WTC11 (cell line): ENCODE measurements around the gene GPRIN2.

ENCODE experiments used
- CREB1 ChIP-seq: sonication (generic); formaldehyde crosslinking; IDR thresholded peaks from 2 replicates; pipeline ENCODE4 v1.8.0; 2023; ENCODE audit warnings: mild to moderate bottlenecking, missing genetic modification reagents
- CREM ChIP-seq: sonication (generic); formaldehyde crosslinking; IDR thresholded peaks from 2 replicates; pipeline ENCODE4 v1.8.1; 2022; ENCODE audit warnings: mild to moderate bottlenecking, missing genetic modification reagents, moderate library complexity
- CTCF ChIP-seq: fragments of 200-600 bp; IDR thresholded peaks from 2 replicates; pipeline ENCODE4 v1.8.0; 2022; ENCODE audit warnings: antibody characterized with exemption
- E2F4 ChIP-seq: sonication (generic); formaldehyde crosslinking; IDR thresholded peaks from 2 replicates; pipeline ENCODE4 v1.8.1; 2022; ENCODE audit warnings: low read depth, mild to moderate bottlenecking, moderate library complexity, missing genetic modification reagents, borderline replicate concordance
- ETV6 ChIP-seq: sonication (generic); formaldehyde crosslinking; IDR thresholded peaks from 2 replicates; pipeline ENCODE4 v1.8.1; 2022; ENCODE audit warnings: mild to moderate bottlenecking, missing genetic modification reagents
- JUN ChIP-seq: sonication (generic); formaldehyde crosslinking; IDR thresholded peaks from 2 replicates; pipeline ENCODE4 v1.8.0; 2023; ENCODE audit warnings: mild to moderate bottlenecking, missing genetic modification reagents
- NFYB ChIP-seq: sonication (generic); formaldehyde crosslinking; conservative IDR thresholded peaks from 2 replicates; pipeline ENCODE4 v1.8.0; 2022; ENCODE audit warnings: low read depth, missing genetic modification reagents
- NR3C1 ChIP-seq: sonication (generic); formaldehyde crosslinking; conservative IDR thresholded peaks from 2 replicates; pipeline ENCODE4 v1.8.1; 2023; ENCODE audit warnings: low read depth, mild to moderate bottlenecking, missing genetic modification reagents
- PRDM15 ChIP-seq: sonication (generic); formaldehyde crosslinking; IDR thresholded peaks from 2 replicates; pipeline ENCODE4 v1.8.0; 2022; ENCODE audit warnings: missing genetic modification reagents
- PRRX2 ChIP-seq: fragments of 250-450 bp; sonication (Bioruptor Pico); IDR thresholded peaks from 2 replicates; pipeline ENCODE4 v1.8.0; 2021; ENCODE audit warnings: mild to moderate bottlenecking

GRCh38 chr10:46547541-46548497, 8.6 kb downstream of the GPRIN2 start:
- no peak for TF ChIP-seq CREB1 (CRISPR knock-in tag)
- no peak for TF ChIP-seq PRDM15
- no peak; the same call in 1 of the 2 replicates for TF ChIP-seq JUN
- no peak for TF ChIP-seq NFYB
- no peak for TF ChIP-seq CTCF
- TF ChIP-seq CREM (CRISPR knock-in tag) = no peak
- no peak for TF ChIP-seq PRRX2 (CRISPR knock-in tag)
- no peak for TF ChIP-seq ETV6
- TF ChIP-seq NR3C1 (CRISPR knock-in tag) = no peak
- TF ChIP-seq E2F4 (CRISPR knock-in tag) = no peak
